NCI-H1048 (cell line): ENCODE measurements around the gene CSTPP1.
"Not testable (repeated sequence)": the region's sequence is repeated elsewhere in the genome, so short reads cannot be mapped to it uniquely, and the experiment has no call there.

Source experiments
- DNase-seq: peaks from one replicate; lab custom pipeline; 2025; lab: John Stamatoyannopoulos, UW

CSTPP1 gene

DNA sequence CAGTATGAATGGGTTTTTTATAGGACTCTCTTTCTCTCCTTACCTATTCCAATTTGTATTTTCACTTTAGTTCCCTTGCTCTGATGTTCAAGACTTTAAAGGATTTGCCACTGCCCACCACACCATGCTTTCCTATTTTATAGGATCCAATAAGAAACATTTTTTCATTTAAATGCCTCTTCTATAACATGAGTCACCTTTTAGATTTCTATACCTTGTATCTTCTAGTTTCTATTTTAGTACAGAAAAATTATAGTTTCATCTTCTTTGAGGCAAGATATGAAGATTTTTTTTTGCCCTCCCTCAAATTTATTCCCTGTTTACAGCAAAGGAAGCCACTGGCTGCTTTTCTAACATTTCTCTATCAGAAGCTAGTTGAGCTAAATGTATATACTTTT lies 163.4 kb downstream of the CSTPP1 start:
- no peak for DNase-seq

DNA sequence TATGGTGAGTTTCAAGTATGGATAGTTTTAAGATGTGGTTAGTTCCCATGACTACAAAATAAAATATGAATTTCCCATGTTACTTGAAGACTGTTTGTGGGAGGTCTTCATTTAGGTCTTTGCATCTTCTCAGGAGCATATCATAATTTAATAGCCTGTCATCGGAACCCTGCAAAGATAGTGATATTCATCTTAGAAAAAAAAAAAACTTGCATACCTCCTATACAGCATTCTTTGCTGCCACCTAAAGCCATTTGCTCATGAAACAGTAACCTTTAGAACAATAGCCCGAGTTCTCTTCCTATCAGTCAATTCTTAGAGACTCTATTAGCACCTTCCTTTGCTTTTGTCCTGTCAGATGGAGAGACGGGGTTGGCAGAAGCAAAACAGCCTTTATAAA lies 164.8 kb downstream of the CSTPP1 start:
- DNase-seq: no peak

DNA sequence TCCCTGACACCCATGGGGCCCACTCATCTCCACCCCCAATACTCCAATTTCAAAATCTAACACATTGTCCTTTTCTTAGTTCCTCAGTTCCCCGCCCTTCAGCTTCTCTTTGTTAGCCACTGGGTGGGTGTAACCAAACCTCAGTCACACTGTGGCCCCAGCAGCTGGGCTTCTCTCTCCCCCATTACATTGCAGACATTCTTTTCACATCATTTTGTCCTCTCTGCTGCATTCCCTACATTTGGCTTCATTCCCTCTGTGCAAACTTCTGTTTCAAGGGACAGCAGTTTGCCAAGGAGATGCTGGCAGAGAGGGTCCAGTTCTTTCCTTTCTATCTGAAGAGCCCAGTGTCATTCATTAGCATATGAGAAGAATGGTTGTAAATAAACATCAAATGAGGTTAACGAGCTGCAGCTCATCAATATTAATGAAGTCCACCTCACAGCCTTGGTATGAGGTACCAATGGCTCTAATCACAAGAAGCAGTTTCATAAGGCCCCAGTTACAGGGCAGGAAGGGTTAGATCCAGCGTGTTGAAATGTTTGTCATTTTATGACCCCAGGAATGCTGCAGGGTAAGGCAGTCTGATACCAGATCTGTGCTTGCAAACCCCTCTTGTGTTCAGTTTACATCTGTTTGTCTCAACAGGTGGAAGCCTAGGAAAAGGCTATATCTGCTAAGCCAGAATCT lies 167.8 kb downstream of the CSTPP1 start:
- no peak for DNase-seq

DNA sequence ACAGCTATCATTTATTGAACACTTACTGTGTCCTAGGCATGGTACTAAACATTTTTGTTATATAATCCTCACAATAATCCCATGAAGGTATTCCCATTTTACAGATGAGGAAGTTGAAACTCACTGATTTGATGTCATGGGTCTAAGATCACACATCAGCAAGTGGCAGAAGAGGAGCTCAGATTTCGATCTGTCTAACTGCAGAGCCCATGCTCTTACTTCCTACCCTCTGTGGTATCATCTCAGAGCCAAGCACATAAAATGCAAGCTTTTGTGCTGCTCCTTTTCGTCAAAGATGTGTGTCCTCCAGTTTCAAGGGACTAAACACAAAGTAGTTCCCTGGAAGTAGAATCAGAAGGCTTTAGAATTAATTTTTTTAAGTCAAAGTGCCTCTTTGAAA lies 169.0 kb downstream of the CSTPP1 start:
- no peak for DNase-seq

DNA sequence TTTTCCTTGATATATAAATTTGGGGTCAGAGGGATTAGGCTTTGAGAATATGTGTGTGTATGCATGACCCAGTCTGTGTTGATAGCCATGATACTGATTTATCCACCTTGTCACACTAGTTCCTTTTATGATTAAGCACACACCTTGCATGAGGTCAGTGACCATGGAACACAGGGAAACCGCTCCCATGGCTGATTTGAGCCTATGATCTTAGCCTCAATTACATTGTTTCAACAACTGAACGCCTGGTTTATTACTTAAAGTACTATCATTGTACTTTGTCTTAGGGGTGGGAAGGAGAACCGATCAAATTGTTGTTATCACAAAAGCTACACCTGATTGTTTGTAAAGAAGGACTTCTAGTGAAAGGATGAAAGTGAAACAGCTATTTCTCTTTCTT lies 169.4 kb downstream of the CSTPP1 start:
- no peak for DNase-seq

DNA sequence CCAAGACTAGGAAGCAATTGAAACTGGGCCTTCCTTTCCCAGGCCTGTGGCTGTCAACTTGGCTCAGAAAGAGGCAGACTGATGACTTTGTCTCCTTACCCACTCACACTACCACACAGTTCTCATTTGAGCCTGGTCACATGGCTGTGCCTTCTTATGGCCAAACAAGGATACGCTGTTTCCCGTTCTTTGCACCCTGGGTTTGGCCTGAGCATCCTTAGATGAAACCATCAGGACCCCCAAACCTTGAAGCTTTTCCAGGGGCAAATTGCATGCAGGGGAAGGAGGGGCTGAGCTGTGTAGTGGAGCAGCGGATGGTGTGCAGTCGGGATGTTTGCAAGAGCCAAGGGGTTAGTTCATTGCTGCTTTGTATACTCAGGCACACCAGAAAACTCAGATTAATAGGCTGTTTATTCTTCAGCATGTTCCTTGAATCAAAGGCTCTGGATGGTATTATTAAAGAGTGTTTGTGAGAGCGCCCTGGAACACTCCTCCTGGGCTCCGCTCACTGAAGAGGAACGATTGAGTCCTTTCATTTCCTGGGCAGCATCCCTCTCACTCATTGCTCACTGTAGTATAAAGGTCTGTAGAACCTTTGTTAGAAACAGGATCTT lies 170.3 kb downstream of the CSTPP1 start:
- DNase-seq: no peak

DNA sequence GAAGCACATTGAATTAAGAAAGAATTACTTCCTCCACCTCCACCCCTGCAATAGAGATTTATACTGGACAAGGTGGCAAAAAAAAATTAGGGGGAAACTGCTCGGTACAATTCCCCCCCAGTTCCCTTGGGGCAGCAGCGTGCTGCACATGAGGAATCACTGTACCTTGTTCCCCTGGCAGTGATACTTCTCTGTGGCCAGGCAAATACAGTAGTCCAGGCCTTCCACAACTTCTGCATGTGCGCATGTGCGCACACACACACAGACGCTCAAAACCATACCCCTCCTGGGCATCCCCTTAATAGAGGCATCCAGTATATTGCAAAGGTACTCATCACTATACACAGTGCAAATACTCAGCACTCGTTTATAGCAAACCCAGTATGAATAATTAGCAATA lies 171.2 kb downstream of the CSTPP1 start:
- DNase-seq: no peak

DNA sequence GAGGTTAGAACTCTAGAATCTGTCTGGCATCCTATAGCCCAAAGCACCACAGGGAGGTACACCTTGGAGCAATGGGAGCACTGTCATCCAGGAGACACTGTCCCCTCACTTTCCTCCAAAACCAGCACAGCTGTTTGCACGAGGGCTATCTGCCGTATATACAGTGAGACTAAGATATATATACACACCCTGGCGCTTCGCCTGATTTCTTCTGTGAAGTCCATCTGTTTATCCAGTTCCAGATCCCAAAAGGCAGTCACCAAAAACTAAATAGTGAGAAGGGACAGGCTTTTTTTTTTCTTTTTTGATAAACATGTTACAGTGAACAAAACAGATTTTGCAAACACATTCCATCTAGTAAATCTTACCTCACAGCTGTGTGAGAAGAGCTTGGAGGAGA lies 171.7 kb downstream of the CSTPP1 start:
- no peak for DNase-seq

DNA sequence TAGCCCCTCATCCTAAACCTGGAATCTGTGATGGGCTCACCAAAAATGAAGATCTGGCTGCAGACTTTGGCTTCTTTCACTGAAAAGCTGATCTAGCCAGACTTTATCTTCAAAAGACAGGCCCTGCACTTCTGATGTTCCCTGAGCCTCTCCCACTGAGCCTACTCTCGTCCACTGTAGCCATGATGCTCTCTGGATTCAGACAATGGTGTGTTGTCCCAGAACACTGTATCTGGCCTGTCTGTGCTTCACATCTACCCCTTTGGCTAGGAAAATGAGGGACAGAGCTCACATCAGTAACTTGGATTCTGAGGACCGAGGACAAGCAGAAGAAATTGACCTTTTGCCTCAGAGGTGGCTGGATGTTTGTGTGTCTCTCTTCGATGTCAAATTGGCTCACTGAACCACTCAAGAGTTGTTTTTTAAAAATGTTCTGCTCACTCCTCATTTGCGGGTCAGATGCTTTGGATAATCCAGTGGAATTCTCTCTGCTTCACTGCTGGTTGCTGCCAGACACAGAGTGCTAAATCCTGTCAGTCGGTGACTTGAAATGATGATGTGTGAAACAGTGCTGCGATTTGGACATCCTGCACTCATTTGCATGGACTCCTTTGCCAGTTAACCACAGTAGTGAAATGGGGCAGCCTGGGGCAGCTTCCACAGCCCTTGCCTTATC lies 172.6 kb downstream of the CSTPP1 start:
- DNase-seq: no peak

DNA sequence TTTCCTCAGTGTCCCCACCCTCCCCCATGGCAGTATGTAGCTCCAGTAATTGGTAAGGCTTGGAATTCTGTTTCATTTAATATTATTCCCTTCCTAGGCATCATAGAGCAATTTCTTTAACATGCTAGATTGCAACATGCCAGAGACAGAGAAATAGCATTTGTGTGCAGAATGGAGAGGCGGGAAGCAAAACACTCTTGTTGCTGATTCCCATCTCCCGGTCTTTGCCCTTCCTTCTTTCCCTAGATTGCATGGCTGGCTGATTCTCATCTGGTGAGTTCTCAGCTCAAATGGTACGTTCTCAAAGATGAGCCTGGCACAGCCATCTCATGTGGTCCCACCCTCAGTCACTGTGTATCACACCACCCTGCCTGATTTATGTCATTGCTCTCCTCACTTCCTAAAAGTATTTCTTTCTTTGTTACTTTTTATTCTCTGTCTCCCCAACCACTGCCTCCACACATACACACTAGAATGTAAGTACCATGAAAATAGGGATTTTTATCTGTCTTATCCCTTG lies 173.2 kb downstream of the CSTPP1 start:
- DNase-seq: no peak

DNA sequence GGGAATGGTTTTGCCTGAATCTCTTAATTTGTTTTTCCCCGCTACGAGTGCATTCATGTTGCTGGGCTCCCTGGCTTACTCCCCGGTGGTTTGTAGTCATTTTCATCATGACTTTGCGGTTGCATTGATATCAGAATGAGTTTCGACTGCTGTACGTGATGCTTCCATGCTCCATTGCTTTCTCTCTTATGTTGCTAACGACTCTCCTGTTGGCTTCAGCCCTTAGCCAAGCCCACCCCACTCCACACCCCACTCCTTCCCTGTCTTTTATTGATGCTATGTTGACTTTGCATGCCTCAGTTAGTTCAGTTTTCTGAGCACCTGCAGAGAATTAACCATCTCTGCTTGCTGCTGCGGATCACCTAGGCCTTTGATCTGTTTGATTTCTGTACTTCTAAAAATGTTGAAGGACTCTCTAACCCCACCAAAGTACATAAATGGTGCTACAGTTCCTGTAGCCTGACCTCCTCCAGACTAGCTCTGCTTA lies 174.8 kb downstream of the CSTPP1 start:
- DNase-seq: no peak

DNA sequence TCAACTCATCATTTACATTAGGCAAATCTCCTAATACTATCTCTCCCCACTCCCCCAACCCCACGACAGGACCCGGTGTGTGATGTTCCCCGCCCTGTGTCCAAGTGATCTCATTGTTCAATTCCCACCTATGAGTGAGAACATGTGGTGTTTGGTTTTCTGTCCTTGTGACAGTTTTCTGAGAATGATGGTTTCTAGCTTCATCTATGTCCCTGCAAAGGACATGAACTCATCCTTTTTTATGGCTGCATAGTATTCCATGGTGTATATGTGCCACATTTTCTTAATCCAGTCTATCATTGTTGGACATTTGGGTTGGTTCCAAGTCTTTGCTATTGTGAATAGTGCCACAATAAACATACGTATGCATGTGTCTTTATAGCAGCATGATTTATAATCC lies 176.4 kb downstream of the CSTPP1 start:
- not testable (repeated sequence) for DNase-seq

DNA sequence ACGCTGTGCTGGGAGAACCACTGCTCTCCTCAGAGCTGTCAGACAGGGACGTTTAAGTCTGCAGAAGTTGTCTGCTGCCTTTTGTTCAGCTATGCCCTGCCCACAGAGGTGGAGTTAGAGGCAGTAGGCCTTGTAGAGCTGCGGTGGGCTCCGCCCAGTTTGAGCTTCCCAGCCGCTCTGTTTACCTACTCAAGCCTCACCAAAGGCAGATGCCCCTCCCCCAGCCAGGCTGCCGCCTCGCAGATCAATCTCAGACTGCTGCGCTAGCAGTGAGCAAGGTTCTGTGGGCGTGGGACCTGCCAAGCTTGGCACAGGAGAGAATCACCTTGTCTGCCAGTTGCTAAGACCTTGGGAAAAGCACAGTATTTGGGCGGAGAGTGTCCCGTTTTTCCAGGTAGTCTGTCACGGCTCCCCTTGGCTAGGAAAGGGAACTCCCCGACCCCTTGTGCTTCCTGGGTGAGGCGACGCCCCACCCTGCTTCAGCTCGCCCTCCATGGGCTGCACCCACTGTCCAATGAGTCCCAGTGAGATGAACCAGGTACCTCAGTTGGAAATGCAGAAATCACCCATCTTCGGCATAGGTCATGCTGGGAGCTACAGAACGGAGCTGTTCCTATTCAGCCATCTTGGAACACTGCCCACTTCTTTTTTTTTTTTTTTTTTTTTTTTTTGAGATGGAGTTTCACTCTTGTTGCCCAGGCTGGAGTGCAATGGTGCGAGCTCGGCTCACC lies 182.6 kb downstream of the CSTPP1 start:
- not testable (repeated sequence) for DNase-seq

DNA sequence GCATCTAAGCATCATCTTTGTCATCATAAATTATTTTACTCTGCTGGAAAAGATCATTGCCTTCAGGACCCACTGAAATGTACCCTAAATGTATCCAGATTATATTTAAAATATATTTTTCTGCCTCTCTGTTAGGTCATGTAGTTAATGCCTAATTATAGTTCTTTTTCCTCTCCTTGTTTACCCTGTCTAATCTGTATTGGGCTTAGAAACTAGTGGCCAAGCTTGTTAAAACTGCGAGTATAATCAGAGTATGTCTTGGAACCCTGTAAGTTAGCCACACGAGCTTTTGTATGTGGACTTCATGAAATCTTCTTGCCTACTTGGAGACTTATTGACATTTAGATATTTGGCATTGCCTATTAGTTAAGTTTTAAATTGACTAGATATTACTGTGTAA lies 184.5 kb downstream of the CSTPP1 start:
- DNase-seq: no peak

DNA sequence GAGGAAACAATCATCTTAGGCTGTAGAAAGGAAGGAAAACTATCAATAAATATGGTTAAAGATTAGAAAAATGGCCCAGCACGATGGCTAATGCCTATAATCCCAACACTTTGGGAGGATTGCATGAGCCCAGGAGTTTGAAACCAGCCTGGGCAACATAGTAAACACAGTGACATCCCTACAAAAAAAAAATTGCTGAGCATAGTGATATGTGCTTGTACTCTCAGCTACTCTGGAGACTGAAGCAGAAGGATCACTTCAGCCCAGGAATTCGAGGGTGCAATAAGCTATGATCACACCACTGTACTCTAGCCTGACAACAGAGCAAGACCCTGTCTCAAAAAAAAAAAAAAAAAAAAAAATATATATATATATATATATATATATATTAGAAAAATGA lies 185.2 kb downstream of the CSTPP1 start:
- DNase-seq: no peak

DNA sequence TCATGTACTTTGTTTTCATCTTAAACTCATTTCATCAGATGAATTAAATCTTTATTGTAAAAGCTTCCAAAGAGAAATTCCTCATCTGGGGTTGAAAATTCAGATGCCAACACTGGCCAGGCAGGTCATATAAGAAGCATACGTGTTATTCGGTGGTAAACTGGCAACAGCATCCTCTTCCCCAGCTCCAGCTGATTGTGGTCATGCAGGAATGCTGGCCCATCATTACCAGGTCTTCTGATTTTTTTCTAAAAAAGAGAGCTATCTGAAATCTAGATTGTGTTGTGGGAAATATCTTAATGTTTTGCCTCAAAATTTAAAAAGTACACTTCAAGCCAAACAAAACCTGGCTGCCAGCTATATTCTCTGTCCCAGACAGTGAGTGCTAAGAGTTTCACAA lies 186.5 kb downstream of the CSTPP1 start:
- no peak for DNase-seq

DNA sequence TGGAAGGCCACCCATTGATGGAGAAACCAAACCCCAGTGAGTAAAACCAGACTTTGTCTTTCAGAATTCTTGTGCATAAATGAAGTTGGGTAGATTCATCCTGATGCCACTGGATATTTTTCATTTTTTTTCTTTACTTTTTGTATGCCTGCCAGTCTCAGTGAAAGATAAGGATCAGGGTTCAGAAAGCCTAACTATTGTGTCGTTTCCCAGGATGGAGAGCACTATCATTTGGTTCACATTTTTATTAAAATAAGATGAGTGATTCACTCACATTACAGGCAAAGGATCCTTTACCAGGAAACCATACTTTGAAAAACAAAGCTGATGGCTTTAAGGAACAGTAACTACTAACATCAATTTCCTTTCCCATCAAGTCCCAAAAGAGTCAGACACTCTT lies 188.1 kb downstream of the CSTPP1 start:
- DNase-seq: no peak

DNA sequence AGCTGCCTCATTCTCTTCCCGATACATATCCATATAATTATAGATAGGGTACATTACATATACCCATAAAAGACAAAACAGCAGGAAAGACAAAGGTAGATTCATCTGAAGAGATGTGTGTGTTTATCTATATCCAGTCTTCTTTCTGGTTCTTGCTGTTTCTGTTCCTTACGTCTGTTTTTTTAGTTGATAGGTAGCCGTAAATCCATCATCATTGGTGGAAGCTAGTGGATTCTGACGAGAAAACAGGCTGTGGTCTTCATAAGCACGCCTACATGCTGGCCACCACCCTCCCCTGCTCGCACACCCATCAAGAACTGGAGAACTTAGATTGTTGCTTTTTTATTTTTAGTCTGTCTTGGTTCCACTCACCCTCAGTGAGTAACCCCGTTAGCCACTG lies 188.5 kb downstream of the CSTPP1 start:
- no peak for DNase-seq

DNA sequence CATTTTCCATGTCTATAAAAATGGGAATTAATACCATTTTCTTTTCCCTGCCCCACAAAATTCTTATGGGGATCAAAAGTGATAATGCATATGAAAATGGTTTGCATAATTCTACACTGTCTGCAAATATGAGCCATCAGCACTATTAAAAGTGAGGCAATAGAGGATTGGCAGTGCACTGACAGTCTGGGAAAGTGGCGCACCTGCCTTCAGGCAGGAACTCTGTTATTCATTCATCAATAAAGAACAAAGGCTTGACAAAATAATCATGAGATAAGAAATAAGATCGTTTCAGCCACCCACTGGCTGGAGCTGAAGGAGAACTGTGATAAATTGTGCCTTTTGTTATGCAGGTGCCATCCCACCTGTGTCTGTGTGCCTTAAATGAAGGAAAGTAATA lies 190.7 kb downstream of the CSTPP1 start:
- no peak for DNase-seq

DNA sequence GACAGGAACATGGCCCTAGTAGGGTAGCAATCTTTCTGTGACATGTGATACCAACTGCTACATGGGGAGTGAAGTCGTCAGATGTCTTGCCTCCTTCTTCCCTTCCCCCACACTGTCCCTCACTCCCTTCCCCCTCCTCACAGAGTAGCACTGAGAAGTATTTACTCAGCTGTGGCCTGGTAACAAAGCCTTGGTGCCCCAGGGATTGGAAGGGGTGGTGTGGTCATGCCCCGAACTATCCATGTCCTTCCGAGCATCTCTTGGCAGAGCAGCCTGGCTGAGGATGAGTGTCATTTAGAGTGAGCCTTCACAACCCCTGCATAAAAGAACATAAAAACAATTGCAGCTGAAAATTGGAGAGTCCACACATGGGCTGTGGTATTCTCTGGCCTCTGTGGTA lies 194.0 kb downstream of the CSTPP1 start:
- DNase-seq: no peak

DNA sequence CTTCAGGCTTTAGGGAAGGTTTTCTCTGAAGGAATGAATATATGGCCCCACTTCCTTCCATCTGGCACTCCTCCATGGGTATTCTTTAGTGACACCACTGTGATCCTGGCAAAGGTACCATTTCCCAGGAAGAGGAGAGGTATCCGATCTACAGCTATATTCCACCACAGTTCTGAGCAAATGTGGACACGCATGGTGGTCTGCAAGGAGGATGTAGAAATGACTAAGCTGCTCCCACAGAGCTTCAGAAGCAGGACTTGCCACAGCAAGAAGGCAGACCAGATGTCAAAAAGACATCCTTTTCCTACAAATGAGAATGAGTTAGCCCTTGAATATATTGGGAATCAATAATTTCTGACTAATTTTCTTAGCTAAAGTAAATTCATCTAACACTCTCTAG lies 194.6 kb downstream of the CSTPP1 start:
- no peak for DNase-seq

DNA sequence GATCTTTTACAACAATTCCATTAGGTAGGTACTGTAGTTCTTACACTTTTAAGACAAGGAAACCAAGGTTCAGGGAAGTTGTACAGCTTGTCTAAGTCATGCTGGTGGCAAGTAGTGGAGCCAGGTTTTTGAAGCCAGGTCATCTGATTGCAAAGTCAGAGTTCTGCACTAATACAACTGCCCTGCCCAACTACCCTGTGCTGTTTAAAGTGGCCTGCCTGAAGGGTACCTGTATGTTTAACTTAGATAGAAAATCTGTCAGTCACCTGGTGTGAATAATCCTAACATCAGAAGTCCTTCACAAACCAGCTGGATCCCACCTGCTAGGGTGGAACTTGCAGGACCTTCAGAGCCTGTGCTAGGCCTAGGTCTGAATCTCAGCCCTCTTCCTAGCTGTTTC lies 195.9 kb downstream of the CSTPP1 start:
- no peak for DNase-seq

DNA sequence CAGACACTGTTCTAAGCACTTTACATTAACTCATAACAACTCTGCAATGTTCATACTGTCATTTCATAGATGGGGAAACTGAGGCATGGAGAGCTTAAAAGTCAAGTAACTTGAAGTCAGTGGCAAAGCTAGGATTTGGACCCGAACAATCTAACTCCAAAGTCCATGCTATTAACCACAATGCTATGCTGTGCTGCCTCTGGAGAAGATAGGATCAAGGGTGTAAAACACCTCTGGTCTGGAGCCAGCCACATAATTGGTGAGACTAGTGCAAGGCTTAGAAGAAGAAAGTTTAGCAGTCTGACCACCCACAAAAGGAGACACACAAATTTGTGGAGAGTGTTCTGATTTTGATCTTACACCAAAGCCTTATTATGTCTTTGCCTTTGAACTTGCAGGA lies 196.4 kb downstream of the CSTPP1 start:
- no peak for DNase-seq
